ENCODE measurements around the gene SIDT1.

SIDT1 gene

DNA sequence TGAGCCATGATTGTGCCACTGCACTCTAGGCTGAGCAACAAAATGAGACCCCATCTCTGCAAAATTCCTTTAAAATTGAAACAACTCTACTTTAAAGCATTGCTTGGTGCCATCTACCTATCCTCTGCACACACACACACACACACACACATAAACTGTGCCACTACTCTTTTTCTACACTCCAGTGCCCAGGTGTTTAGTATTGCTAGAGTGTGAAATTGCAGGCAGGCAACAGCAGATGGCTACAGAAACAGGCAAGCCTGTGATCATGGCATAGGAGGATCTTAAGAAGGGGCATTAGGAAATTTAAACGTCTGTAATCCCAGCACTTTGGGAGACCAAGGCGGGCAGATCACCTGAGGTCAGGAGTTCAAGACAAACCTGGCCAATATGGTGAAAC, 39.0 kb downstream of the SIDT1 start:
- no peak overlapping the region for H3K4me3 ChIP-seq (ENCODE audit: low read depth, low read length)
- H3K36me3 ChIP-seq (ENCODE audit: control insufficient read depth, insufficient read depth, low read length): no peaks in the 10 kb centered on the region
- no peak overlapping the region for H3K9ac ChIP-seq (ENCODE audit: low read depth, low read length)
- no peaks in the 10 kb centered on the region for H3K27me3 ChIP-seq (ENCODE audit: control insufficient read depth, insufficient read depth, low read length)
- no peaks in the 10 kb centered on the region for H3K9me3 ChIP-seq (ENCODE audit: control insufficient read depth, insufficient read depth, low read length)
- H3K4me1 ChIP-seq (ENCODE audit: control insufficient read depth, insufficient read depth, low read length): no peaks in the 10 kb centered on the region

DNA sequence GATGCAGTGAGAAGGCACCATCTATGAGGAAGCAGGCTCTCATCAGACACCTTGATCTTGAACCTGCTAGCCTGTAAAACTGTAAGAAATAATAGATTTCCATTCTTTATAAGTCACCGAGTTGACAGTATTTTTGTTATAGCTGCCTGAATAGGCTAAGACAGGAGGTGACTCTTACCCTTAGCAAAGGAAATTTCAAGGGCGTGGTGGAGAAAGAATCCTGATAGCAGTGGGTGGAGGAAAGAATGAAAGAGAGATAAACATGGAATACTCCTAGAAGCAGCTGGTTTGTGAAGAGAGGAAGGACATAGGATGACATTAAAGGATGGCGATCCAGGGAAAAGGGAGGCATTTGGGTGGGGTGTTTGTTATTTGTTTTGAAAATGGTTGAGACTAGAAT, 41.4 kb downstream of the SIDT1 start:
- no peaks in the 10 kb centered on the region for H3K4me1 ChIP-seq (ENCODE audit: control insufficient read depth, insufficient read depth, low read length)
- no peaks in the 10 kb centered on the region for H3K36me3 ChIP-seq (ENCODE audit: control insufficient read depth, insufficient read depth, low read length)
- H3K9me3 ChIP-seq (ENCODE audit: control insufficient read depth, insufficient read depth, low read length): no peaks in the 10 kb centered on the region
- H3K9ac ChIP-seq (ENCODE audit: low read depth, low read length): no peak overlapping the region
- H3K27me3 ChIP-seq (ENCODE audit: control insufficient read depth, insufficient read depth, low read length): no peaks in the 10 kb centered on the region
- H3K4me3 ChIP-seq (ENCODE audit: low read depth, low read length): no peak overlapping the region

DNA sequence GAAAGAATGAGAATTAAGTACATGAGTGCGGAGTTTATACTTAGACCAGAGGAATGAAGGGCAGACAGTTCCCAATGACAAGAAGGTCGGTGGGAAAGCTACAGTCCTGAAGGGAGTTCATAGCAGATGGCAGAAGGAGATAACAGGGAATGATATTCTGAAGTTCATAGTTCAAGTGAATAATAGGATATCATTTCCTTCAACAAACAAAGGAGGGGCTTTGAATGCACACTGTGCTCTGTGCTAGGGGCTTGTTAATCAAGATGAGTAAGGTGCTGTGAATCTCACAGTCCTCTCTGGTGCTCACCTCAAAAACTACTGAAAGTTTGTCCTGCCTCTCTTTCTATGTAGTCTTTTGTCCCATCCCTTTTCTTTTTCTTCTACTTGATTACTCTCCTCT, 41.9 kb downstream of the SIDT1 start:
- no peaks in the 10 kb centered on the region for H3K27me3 ChIP-seq (ENCODE audit: control insufficient read depth, insufficient read depth, low read length)

GRCh38 chr3:113575206-113575605, 42.9 kb downstream of the SIDT1 start:
- no peaks in the 10 kb centered on the region for H3K27me3 ChIP-seq (ENCODE audit: control insufficient read depth, insufficient read depth, low read length)

More for the DNA sequence above, 41.9 kb downstream of the SIDT1 start:
- H3K9ac ChIP-seq (ENCODE audit: low read depth, low read length): no peak overlapping the region
- H3K4me3 ChIP-seq (ENCODE audit: low read depth, low read length): no peak overlapping the region
- no peaks in the 10 kb centered on the region for H3K36me3 ChIP-seq (ENCODE audit: control insufficient read depth, insufficient read depth, low read length)
- H3K9me3 ChIP-seq (ENCODE audit: control insufficient read depth, insufficient read depth, low read length): no peaks in the 10 kb centered on the region
- H3K4me1 ChIP-seq (ENCODE audit: control insufficient read depth, insufficient read depth, low read length): no peaks in the 10 kb centered on the region

DNA sequence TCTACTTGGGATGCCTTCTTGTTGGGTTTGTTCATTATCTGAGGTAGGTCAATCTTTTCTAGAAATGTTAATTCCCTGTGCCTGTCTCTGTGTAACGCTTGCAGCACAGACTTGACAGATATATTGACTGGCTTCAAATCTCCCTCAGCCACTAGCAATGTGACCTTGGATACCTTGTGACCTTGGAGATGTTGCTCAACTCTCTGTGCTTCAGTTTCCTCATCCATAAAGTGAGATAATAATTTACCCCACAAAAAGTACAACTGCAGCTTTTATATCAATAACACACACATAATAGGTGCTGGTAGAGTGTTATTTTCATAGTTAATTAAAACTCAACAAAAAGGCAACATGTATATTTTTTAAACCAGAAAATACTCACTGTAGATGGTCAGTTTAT, 52.9 kb downstream of the SIDT1 start:
- Histone ChIP-seq H3K4me3 (ENCODE audit: low read depth, low read length) (no peak overlapping the region), H3K27me3 (ENCODE audit: control insufficient read depth, insufficient read depth, low read length) (no peaks in the 10 kb centered on the region), H3K9me3 (ENCODE audit: control insufficient read depth, insufficient read depth, low read length) (no peaks in the 10 kb centered on the region), H3K9ac (ENCODE audit: low read depth, low read length) (no peak overlapping the region), H3K4me1 (ENCODE audit: control insufficient read depth, insufficient read depth, low read length) (peaks cover 13% of the 10 kb centered on the region), H3K36me3 (ENCODE audit: control insufficient read depth, insufficient read depth, low read length) (no peaks in the 10 kb centered on the region)

More at GRCh38 chr3:113575206-113575605, 42.9 kb downstream of the SIDT1 start:
- Histone ChIP-seq H3K4me3 (ENCODE audit: low read depth, low read length) (no peak overlapping the region), H3K4me1 (ENCODE audit: control insufficient read depth, insufficient read depth, low read length) (no peaks in the 10 kb centered on the region), H3K9me3 (ENCODE audit: control insufficient read depth, insufficient read depth, low read length) (no peaks in the 10 kb centered on the region), H3K36me3 (ENCODE audit: control insufficient read depth, insufficient read depth, low read length) (no peaks in the 10 kb centered on the region), H3K9ac (ENCODE audit: low read depth, low read length) (no peak overlapping the region)

- H3K4me1 ChIP-seq (ENCODE audit: control insufficient read depth, insufficient read depth, low read length): peaks cover 13% of the 10 kb centered on the region
- no peaks in the 10 kb centered on the region for H3K9me3 ChIP-seq (ENCODE audit: control insufficient read depth, insufficient read depth, low read length)
- no peak overlapping the region for H3K9ac ChIP-seq (ENCODE audit: low read depth, low read length)
- no peaks in the 10 kb centered on the region for H3K27me3 ChIP-seq (ENCODE audit: control insufficient read depth, insufficient read depth, low read length)
- H3K4me3 ChIP-seq (ENCODE audit: low read depth, low read length): no peak overlapping the region
- no peaks in the 10 kb centered on the region for H3K36me3 ChIP-seq (ENCODE audit: control insufficient read depth, insufficient read depth, low read length)
Measured at GRCh38 chr3:113585720-113586119, 53.4 kb downstream of the SIDT1 start.

GRCh38 chr3:113588806-113589205, 56.5 kb downstream of the SIDT1 start:
- Histone ChIP-seq H3K9me3 (ENCODE audit: control insufficient read depth, insufficient read depth, low read length) (no peaks in the 10 kb centered on the region), H3K27me3 (ENCODE audit: control insufficient read depth, insufficient read depth, low read length) (no peaks in the 10 kb centered on the region), H3K36me3 (ENCODE audit: control insufficient read depth, insufficient read depth, low read length) (no peaks in the 10 kb centered on the region), H3K9ac (ENCODE audit: low read depth, low read length) (no peak overlapping the region), H3K4me3 (ENCODE audit: low read depth, low read length) (no peak overlapping the region), H3K4me1 (ENCODE audit: control insufficient read depth, insufficient read depth, low read length) (peaks cover 15% of the 10 kb centered on the region)

DNA sequence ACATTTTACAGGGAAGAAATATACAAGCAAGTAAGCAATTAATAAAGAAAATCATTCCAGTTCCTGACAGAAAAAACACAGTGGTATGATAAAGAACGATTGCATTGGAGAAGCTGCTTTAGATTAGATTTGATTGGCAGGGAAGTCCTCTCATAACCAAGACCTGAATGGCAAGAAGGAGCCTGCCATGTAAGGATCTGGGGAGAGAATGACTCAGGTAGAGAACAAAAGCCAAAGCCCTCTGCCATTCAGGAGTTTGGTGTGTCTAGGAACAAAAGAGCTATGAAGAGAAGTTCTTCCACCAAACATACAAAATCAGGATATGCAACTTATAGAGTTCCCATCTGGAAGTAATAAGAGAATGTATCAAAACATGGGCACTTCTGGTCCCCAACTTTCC, 57.6 kb downstream of the SIDT1 start:
- Histone ChIP-seq H3K9ac (ENCODE audit: low read depth, low read length) (no peak overlapping the region), H3K4me1 (ENCODE audit: control insufficient read depth, insufficient read depth, low read length) (peaks cover 15% of the 10 kb centered on the region), H3K36me3 (ENCODE audit: control insufficient read depth, insufficient read depth, low read length) (no peaks in the 10 kb centered on the region), H3K27me3 (ENCODE audit: control insufficient read depth, insufficient read depth, low read length) (peaks cover 4% of the 10 kb centered on the region), H3K4me3 (ENCODE audit: low read depth, low read length) (no peak overlapping the region), H3K9me3 (ENCODE audit: control insufficient read depth, insufficient read depth, low read length) (no peaks in the 10 kb centered on the region)

GRCh38 chr3:113590983-113591382, 58.6 kb downstream of the SIDT1 start:
- Histone ChIP-seq H3K4me3 (ENCODE audit: low read depth, low read length) (no peak overlapping the region), H3K4me1 (ENCODE audit: control insufficient read depth, insufficient read depth, low read length) (peaks cover 7% of the 10 kb centered on the region), H3K9ac (ENCODE audit: low read depth, low read length) (no peak overlapping the region), H3K36me3 (ENCODE audit: control insufficient read depth, insufficient read depth, low read length) (no peaks in the 10 kb centered on the region), H3K27me3 (ENCODE audit: control insufficient read depth, insufficient read depth, low read length) (peaks cover 11% of the 10 kb centered on the region), H3K9me3 (ENCODE audit: control insufficient read depth, insufficient read depth, low read length) (no peaks in the 10 kb centered on the region)

DNA sequence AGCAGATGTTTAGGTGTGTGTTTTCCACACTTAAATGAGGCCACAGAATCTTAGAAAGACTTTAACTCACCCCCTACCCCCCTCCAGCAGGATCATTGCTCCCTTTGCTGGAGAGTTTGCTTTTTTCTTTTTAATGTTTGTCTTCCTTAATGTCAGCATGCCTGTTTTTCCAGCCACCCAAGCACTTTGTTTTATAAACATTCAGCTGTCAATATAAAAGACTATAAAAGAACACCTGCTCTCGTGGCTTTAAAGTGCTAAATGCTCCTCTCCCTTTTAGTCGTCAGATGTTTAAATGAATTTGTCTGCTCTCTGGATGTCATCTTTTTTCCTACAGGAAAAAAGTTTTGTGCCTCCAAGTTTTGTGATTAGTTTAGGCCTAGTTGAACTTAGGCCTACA, 61.7 kb downstream of the SIDT1 start:
- Histone ChIP-seq H3K27me3 (ENCODE audit: control insufficient read depth, insufficient read depth, low read length) (peaks cover 14% of the 10 kb centered on the region), H3K9ac (ENCODE audit: low read depth, low read length) (no peak overlapping the region), H3K4me1 (ENCODE audit: control insufficient read depth, insufficient read depth, low read length) (peaks cover 2% of the 10 kb centered on the region), H3K9me3 (ENCODE audit: control insufficient read depth, insufficient read depth, low read length) (no peaks in the 10 kb centered on the region), H3K4me3 (ENCODE audit: low read depth, low read length) (no peak overlapping the region), H3K36me3 (ENCODE audit: control insufficient read depth, insufficient read depth, low read length) (no peaks in the 10 kb centered on the region)

DNA sequence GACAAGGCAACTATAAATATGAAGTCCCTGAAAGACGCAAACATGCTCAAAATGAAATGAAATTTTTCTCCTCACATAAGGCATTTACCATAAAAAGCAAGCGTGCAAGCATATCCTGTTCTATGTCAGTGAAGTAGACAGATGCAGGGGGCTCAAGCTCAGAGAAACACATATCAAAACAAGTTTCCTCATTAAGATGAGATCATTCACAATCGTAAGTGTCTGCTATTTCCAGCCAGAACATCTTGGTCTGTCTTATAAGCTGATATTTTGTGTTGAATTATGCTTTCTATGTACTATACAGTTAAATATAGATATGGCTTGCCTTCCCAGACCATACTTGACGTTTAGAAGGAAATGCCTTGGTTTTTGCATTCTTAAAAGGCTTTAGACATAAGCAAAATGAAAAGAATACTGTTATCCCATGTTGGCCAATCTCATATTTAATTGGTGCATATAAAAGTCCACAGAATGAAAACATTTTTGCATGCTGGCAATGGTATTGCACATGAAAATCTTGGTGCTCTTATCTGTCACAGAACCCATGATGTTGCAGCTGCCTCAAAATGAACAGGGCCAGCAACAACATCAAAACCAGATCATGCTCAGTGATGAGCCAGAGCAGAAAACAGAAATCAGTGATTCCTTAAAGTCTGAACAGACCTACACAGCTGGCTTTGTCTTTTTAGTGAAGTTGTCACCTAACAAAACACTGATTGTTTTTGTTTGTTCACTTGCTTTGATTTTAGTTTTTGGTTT, 65.4 kb downstream of the SIDT1 start:
- no peaks in the 10 kb centered on the region for H3K4me1 ChIP-seq (ENCODE audit: control insufficient read depth, insufficient read depth, low read length)
- H3K9me3 ChIP-seq (ENCODE audit: control insufficient read depth, insufficient read depth, low read length): no peaks in the 10 kb centered on the region
- H3K36me3 ChIP-seq (ENCODE audit: control insufficient read depth, insufficient read depth, low read length): no peaks in the 10 kb centered on the region
- no peak overlapping the region for H3K9ac ChIP-seq (ENCODE audit: low read depth, low read length)
- no peak overlapping the region for H3K4me3 ChIP-seq (ENCODE audit: low read depth, low read length)
- peaks cover 14% of the 10 kb centered on the region for H3K27me3 ChIP-seq (ENCODE audit: control insufficient read depth, insufficient read depth, low read length)

DNA sequence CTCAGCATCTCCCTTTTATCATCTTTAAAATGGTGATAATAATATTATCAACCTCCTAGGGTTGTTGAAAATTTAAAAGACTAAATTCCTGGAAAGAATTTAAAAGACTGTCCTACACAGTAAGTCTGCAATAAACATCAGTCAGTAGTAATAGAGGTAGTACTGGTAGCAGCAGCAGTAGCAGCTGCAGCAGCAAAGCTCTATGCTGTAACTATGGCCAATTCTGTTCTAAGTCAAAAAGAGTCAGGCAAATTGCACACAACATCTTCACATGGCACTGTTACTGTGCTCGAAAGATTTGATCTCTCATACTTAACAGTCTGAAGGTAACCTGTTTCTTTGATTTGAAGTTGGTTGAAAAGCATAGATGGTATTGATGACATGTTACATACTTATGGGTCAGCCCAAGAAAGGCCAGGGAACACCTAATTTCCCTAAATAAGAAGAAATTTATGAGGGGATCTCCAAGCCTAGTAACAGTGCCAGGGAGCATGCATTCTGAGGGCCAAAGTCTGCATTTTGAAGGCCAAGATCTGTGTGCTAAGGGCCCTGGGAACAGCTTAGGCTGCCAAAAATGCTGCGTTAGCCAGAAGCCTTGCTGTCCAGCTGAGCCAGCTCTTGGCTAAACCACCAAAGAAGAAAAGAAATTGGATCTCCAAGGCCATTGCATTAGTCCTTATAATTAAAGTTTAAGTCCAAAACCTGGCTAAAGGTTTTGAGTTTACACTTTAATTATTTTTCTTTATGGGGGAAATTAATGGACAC, 68.2 kb downstream of the SIDT1 start:
- H3K9ac ChIP-seq (ENCODE audit: low read depth, low read length): no peak overlapping the region

More for the DNA sequence above, 68.2 kb downstream of the SIDT1 start:
- Histone ChIP-seq H3K4me3 (ENCODE audit: low read depth, low read length) (no peak overlapping the region), H3K27me3 (ENCODE audit: control insufficient read depth, insufficient read depth, low read length) (peaks cover 5% of the 10 kb centered on the region), H3K9me3 (ENCODE audit: control insufficient read depth, insufficient read depth, low read length) (no peaks in the 10 kb centered on the region), H3K4me1 (ENCODE audit: control insufficient read depth, insufficient read depth, low read length) (no peaks in the 10 kb centered on the region), H3K36me3 (ENCODE audit: control insufficient read depth, insufficient read depth, low read length) (no peaks in the 10 kb centered on the region)
